Sigmoid colon (tissue), 4 donors: Measurements from ENCODE around the gene RHBDL2.
A peak's percentile ranks its signal among the peaks of the same experiment; 100 is the strongest.

Source experiments
- CTCF ChIP-seq, 4 experiments: fragments of 450-650 bp in 3 of 4; fragments of 200-600 bp in 1 of 4; IDR thresholded peaks; one replicate each; pipeline ENCODE4 v1.5.1; 2016 to 2019; ENCODE audit warnings: antibody characterized with exemption in 4 of 4, mild to moderate bottlenecking in 3 of 4, moderate library complexity in 2 of 4
- EP300 ChIP-seq, 4 donors: sonication (generic); formaldehyde crosslinking; IDR thresholded peaks; one replicate each; pipeline ENCODE4 v1.6.1; 2017; ENCODE audit warnings: antibody characterized with exemption in 4 of 4
- POLR2A ChIP-seq, 2 donors: fragments of 450-650 bp; IDR thresholded peaks; one replicate each; pipeline ENCODE4 v1.6.1; 2016; ENCODE audit warnings: antibody characterized with exemption in 2 of 2, mild to moderate bottlenecking in 2 of 2, moderate library complexity in 2 of 2
- POLR2AphosphoS5 ChIP-seq, 4 donors: sonication (generic); formaldehyde crosslinking; IDR thresholded peaks; one replicate each; pipeline ENCODE4 v1.6.1; 2017; ENCODE audit warnings: antibody characterized with exemption in 4 of 4

- TF ChIP-seq CTCF (IDR thresholded peaks at IDR 0.05) = peak in 1 of 4 experiments; percentile 13
- TF ChIP-seq POLR2A (IDR thresholded peaks at IDR 0.05) = no peak
- no peak for TF ChIP-seq EP300 (IDR thresholded peaks at IDR 0.05)
- peak; percentile 54 to 76 (median 67) for TF ChIP-seq POLR2AphosphoS5 (IDR thresholded peaks at IDR 0.05)
Measured at GRCh38 chr1:38873027-38873969, 68.3 kb downstream of the RHBDL2 start, which contains the start of gene MYCBP.
